ENCODE results near the gene GPR146.
A peak's percentile ranks its signal among the peaks of the same experiment; 100 is the strongest.

The GPR146 gene

GRCh38 chr7:1013581-1013980 is 30.8 kb upstream of the GPR146 start:
- DNase-seq (ENCODE audit: insufficient read length, low spot score) (no peak), FAIRE-seq (no peak)
- no peak for TF ChIP-seq SPI1 (IDR thresholded peaks at IDR 0.05; ENCODE audit: low read depth, low read length)
- TF ChIP-seq TAF1 (IDR thresholded peaks at IDR 0.05; ENCODE audit: low read depth, low read length): no peak
- no peak for TF ChIP-seq PAX5 (IDR thresholded peaks at IDR 0.05; ENCODE audit: insufficient read depth, low read length, severe bottlenecking)
- TF ChIP-seq POLR2A (IDR thresholded peaks at IDR 0.05; ENCODE audit: low read depth, low read length): no peak
- no peak for TF ChIP-seq POU2F2 (IDR thresholded peaks at IDR 0.05; ENCODE audit: low read depth, low read length)
- TF ChIP-seq POLR2AphosphoS5 (IDR thresholded peaks at IDR 0.05; ENCODE audit: low read depth, low read length): no peak

GRCh38 chr7:1014681-1015080 is 29.7 kb upstream of the GPR146 start:
- TF ChIP-seq POLR2AphosphoS5 (IDR thresholded peaks at IDR 0.05; ENCODE audit: low read depth, low read length) (no peak), POLR2A (IDR thresholded peaks at IDR 0.05; ENCODE audit: low read depth, low read length) (no peak), TAF1 (IDR thresholded peaks at IDR 0.05; ENCODE audit: low read depth, low read length) (no peak), POU2F2 (IDR thresholded peaks at IDR 0.05; ENCODE audit: low read depth, low read length) (no peak), PAX5 (IDR thresholded peaks at IDR 0.05; ENCODE audit: insufficient read depth, low read length, severe bottlenecking) (no peak), SPI1 (IDR thresholded peaks at IDR 0.05; ENCODE audit: low read depth, low read length) (no peak)
- DNase-seq (ENCODE audit: insufficient read length, low spot score) (no peak), FAIRE-seq (no peak)

- no peak for DNase-seq (ENCODE audit: insufficient read length, low spot score)
- peak; percentile 54 for FAIRE-seq
Measured at GRCh38 chr7:1015196-1016121, 28.9 kb upstream of the GPR146 start.

GRCh38 chr7:1016577-1017531 is 27.5 kb upstream of the GPR146 start:
- DNase-seq (ENCODE audit: insufficient read length, low spot score) (no peak), FAIRE-seq (peak; percentile 48)
- TF ChIP-seq SPI1 (IDR thresholded peaks at IDR 0.05; ENCODE audit: low read depth, low read length): no peak
- no peak for TF ChIP-seq TAF1 (IDR thresholded peaks at IDR 0.05; ENCODE audit: low read depth, low read length)
- TF ChIP-seq POU2F2 (IDR thresholded peaks at IDR 0.05; ENCODE audit: low read depth, low read length): no peak
- no peak for TF ChIP-seq PAX5 (IDR thresholded peaks at IDR 0.05; ENCODE audit: insufficient read depth, low read length, severe bottlenecking)
- TF ChIP-seq POLR2A (IDR thresholded peaks at IDR 0.05; ENCODE audit: low read depth, low read length): no peak
- no peak for TF ChIP-seq POLR2AphosphoS5 (IDR thresholded peaks at IDR 0.05; ENCODE audit: low read depth, low read length)

More at GRCh38 chr7:1015196-1016121, 28.9 kb upstream of the GPR146 start:
- TF ChIP-seq PAX5 (IDR thresholded peaks at IDR 0.05; ENCODE audit: insufficient read depth, low read length, severe bottlenecking) (no peak), POLR2A (IDR thresholded peaks at IDR 0.05; ENCODE audit: low read depth, low read length) (no peak), POLR2AphosphoS5 (IDR thresholded peaks at IDR 0.05; ENCODE audit: low read depth, low read length) (no peak), TAF1 (IDR thresholded peaks at IDR 0.05; ENCODE audit: low read depth, low read length) (no peak), SPI1 (IDR thresholded peaks at IDR 0.05; ENCODE audit: low read depth, low read length) (no peak), POU2F2 (IDR thresholded peaks at IDR 0.05; ENCODE audit: low read depth, low read length) (no peak)

- FAIRE-seq (peak; percentile 77), DNase-seq (ENCODE audit: insufficient read length, low spot score) (no peak)
- TF ChIP-seq POLR2AphosphoS5 (IDR thresholded peaks at IDR 0.05; ENCODE audit: low read depth, low read length) (peak; percentile 65), TAF1 (IDR thresholded peaks at IDR 0.05; ENCODE audit: low read depth, low read length) (no peak), POLR2A (IDR thresholded peaks at IDR 0.05; ENCODE audit: low read depth, low read length) (no peak; the same call in 1 of the 2 replicates), SPI1 (IDR thresholded peaks at IDR 0.05; ENCODE audit: low read depth, low read length) (no peak), PAX5 (IDR thresholded peaks at IDR 0.05; ENCODE audit: insufficient read depth, low read length, severe bottlenecking) (no peak), POU2F2 (IDR thresholded peaks at IDR 0.05; ENCODE audit: low read depth, low read length) (0 out of 2 replicates have a peak, but pooled peaks have one; percentile 19)
Measured at GRCh38 chr7:1017586-1018333, 26.6 kb upstream of the GPR146 start.

- no peak for FAIRE-seq
- no peak for DNase-seq (ENCODE audit: insufficient read length, low spot score)
- TF ChIP-seq POLR2A (IDR thresholded peaks at IDR 0.05; ENCODE audit: low read depth, low read length): peak; percentile 61
- TF ChIP-seq POU2F2 (IDR thresholded peaks at IDR 0.05; ENCODE audit: low read depth, low read length): no peak
Measured at GRCh38 chr7:1018334-1018695, 26.0 kb upstream of the GPR146 start.

GRCh38 chr7:1019255-1019785 is 25.0 kb upstream of the GPR146 start:
- no peak for DNase-seq (ENCODE audit: insufficient read length, low spot score)
- no peak for FAIRE-seq
- no peak for TF ChIP-seq POLR2AphosphoS5 (IDR thresholded peaks at IDR 0.05; ENCODE audit: low read depth, low read length)
- TF ChIP-seq PAX5 (IDR thresholded peaks at IDR 0.05; ENCODE audit: insufficient read depth, low read length, severe bottlenecking): no peak
- no peak for TF ChIP-seq SPI1 (IDR thresholded peaks at IDR 0.05; ENCODE audit: low read depth, low read length)
- no peak for TF ChIP-seq TAF1 (IDR thresholded peaks at IDR 0.05; ENCODE audit: low read depth, low read length)
- no peak for TF ChIP-seq POU2F2 (IDR thresholded peaks at IDR 0.05; ENCODE audit: low read depth, low read length)
- no peak for TF ChIP-seq POLR2A (IDR thresholded peaks at IDR 0.05; ENCODE audit: low read depth, low read length)

- no peak for FAIRE-seq
- DNase-seq (ENCODE audit: insufficient read length, low spot score): no peak
- TF ChIP-seq PAX5 (IDR thresholded peaks at IDR 0.05; ENCODE audit: insufficient read depth, low read length, severe bottlenecking): no peak
- no peak for TF ChIP-seq POLR2A (IDR thresholded peaks at IDR 0.05; ENCODE audit: low read depth, low read length)
- TF ChIP-seq SPI1 (IDR thresholded peaks at IDR 0.05; ENCODE audit: low read depth, low read length): no peak
- TF ChIP-seq POU2F2 (IDR thresholded peaks at IDR 0.05; ENCODE audit: low read depth, low read length): no peak
- TF ChIP-seq POLR2AphosphoS5 (IDR thresholded peaks at IDR 0.05; ENCODE audit: low read depth, low read length): no peak
- no peak for TF ChIP-seq TAF1 (IDR thresholded peaks at IDR 0.05; ENCODE audit: low read depth, low read length)
Measured at GRCh38 chr7:1019789-1020610, 24.3 kb upstream of the GPR146 start.

All from GM12891 (cell line).